GM12874 (cell line): ENCODE data around the gene PFKP.

ENCODE experiments used
- TF ChIP-seq, protein P1 (sequence below): IDR thresholded peaks from 2 replicates; pipeline ENCODE4 v1.5.1; 2011; ENCODE audit warnings: low read depth, mild to moderate bottlenecking, control low read depth, low read length, moderate library complexity; ENCODE audit not compliant: insufficient read depth

The PFKP gene

DNA sequence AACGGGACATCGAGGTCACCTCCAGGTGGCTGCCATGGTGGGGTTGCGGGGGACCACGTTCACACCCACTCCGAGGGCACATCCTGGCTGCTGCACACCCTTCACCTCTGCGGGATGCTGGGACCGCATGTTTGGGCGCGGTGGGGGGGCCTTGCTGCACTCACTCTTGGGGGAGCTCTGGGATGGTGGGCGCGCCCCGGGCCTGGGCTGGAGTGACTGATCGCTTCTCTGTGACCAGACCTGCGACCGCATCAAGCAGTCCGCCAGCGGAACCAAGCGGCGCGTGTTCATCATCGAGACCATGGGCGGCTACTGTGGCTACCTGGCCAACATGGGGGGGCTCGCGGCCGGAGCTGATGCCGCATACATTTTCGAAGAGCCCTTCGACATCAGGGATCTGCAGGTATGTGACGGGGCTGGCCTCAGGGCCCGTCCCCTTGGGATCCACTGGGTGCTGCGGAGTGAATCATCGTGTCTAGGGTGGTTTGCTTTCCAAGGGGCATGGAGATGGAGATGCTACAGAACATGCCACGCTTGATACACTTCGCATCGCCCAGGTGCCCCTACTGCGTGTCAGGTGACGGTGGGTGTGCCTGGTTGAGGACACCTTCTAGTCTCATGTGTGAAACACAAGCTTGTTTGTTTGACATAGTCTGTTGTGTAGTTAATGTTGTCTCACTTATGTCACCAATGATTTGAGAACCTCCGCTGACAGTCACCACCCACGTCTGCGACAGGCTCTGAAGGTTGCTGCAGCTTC lies 62.4 kb downstream of the PFKP start:
- TF ChIP-seq, protein P1, sequence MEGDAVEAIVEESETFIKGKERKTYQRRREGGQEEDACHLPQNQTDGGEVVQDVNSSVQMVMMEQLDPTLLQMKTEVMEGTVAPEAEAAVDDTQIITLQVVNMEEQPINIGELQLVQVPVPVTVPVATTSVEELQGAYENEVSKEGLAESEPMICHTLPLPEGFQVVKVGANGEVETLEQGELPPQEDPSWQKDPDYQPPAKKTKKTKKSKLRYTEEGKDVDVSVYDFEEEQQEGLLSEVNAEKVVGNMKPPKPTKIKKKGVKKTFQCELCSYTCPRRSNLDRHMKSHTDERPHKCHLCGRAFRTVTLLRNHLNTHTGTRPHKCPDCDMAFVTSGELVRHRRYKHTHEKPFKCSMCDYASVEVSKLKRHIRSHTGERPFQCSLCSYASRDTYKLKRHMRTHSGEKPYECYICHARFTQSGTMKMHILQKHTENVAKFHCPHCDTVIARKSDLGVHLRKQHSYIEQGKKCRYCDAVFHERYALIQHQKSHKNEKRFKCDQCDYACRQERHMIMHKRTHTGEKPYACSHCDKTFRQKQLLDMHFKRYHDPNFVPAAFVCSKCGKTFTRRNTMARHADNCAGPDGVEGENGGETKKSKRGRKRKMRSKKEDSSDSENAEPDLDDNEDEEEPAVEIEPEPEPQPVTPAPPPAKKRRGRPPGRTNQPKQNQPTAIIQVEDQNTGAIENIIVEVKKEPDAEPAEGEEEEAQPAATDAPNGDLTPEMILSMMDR, result no peak

DNA sequence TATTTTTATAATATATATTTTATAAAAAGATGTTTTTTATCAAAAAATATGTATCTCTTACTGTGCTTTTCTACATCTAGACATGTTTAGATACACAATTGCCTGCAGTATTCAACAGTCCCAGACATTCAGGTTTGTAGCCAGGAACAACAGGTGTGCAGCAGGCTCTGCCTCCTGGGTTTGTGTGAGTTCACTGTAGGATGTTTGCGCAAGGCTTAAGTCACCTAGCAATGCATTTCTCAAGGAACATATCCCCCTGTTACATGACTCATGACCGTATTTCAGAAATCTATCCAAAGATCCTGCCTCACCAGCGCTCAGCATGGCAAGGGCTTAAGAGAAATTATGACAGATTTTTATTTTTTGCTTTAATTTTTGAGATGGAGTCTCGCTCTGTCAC lies 63.8 kb downstream of the PFKP start:
- TF ChIP-seq, protein P1, result no peak

DNA sequence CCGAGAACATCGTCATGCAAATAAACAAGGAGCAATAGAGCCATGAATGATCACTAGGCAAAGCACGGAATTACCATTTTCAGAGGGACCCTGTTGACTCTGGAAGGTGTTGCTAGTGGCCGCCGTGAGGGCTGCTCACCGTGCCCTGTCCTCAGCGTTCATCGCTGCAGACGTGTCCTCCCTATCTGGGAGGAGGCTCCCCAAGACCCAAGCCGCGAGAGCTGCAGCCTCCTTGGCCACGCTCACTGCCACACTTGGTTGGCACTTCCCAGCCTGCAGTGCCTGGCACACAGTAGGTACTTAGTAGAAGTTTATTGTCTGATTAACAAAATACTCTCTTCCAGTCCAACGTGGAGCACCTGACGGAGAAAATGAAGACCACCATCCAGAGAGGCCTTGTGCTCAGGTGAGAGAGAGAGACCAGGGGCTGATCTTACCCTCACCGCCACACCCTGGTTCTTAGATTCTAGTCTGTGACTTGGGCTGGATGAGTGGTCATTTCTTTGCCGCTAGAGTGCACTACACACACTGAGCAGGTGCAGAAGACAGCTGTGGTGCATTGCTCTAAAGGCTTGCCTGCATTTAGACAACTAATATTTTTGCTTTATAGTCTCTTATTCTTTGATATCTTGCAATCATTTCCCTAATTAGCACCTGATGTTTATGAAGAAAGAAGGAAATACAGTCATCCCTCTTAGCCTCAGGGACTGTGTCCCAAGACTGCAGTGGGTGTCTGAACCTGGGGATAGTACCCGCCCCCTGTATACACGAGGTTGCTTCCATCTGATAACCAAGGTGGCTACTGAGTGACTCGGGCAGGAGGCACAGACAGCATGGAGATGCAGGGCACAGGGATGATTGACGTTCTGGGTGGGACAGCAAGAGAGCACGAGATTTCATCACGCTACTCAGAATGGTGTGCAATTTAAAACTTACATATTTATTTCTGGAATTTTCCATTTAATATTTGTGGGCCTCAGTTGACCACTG lies 65.0 kb downstream of the PFKP start:
- TF ChIP-seq, protein P1, result no peak

DNA sequence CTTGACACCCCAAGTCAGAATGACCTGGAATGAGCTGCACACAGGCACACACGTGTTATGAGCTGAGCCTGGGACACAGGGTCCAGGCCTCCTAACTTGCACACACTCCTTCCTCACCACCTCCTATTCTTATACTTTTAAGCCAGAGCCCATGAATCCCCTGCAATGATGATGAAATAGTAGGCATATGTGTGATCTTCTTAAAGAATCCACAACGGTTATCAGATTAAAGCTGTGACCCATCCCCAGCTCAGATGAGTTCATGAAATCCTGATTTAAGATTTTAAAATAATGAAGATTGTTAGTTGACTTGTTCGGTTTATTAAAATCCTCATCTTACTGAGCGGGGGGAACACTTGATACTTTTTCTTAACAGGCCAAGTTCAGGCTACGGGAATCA lies 66.6 kb downstream of the PFKP start:
- TF ChIP-seq, protein P1, result no peak

DNA sequence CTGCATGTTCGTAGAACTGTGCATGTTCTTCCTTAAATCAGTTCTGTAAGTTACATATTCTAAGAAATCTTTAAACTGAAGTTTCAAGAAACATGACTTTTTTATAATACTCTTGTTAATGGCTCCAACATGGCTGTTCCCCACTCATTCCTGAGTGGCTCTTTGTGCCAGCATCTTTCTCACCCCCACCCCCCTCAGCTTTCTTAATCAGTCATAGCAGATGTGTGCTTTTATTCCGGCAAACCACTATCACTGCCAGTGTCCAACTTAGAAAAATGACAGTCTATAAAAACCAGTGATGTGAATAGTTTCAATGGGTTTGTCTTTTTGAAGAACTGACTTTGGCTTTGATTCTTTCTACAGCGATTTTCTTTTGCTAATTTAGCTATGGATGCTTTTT lies 67.7 kb downstream of the PFKP start:
- TF ChIP-seq, protein P1, result no peak

DNA sequence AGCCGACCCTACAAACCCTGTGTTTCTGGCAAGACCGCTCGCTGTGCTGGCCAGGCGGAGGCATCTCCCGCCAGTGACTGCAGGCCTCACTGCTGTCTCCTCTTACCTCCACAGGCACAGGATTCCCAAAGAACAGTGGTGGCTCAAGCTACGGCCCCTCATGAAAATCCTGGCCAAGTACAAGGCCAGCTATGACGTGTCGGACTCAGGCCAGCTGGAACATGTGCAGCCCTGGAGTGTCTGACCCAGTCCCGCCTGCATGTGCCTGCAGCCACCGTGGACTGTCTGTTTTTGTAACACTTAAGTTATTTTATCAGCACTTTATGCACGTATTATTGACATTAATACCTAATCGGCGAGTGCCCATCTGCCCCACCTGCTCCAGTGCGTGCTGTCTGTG lies 69.0 kb downstream of the PFKP start:
- TF ChIP-seq, protein P1, result no peak
